Osteoblast (primary cell): Measurements from ENCODE around the gene NUDT6. TPM values are rescaled to one million over a fixed set of nuclear protein-coding genes. Genes with fewer than 3 reads are reported as not detected.
A peak's percentile ranks its signal among the peaks of the same experiment; 100 is the strongest.

ENCODE experiments used
- DNase-seq: peaks from one replicate; pipeline ENCODE4 v3.0.0; 2011; ENCODE audit warnings: low spot score, mixed read lengths; ENCODE audit not compliant: insufficient read length; ENCODE audit errors: missing footprints
- H2AFZ ChIP-seq: 2 replicates; pipeline ENCODE4 v1.6.0; 2011; ENCODE audit warnings: mild to moderate bottlenecking, low read length
- H3K27ac ChIP-seq: 2 replicates; pipeline ENCODE4 v1.5.1; 2011; ENCODE audit warnings: mild to moderate bottlenecking, low read depth, low read length, moderate library complexity
- H3K27me3 ChIP-seq: 2 replicates; pipeline ENCODE4 v1.6.0; 2012; ENCODE audit warnings: mild to moderate bottlenecking, control low read depth, inconsistent platforms, low read length, moderate library complexity; ENCODE audit not compliant: insufficient read depth
- H3K36me3 ChIP-seq: 2 replicates; pipeline ENCODE4 v1.5.1; 2011; ENCODE audit warnings: mild to moderate bottlenecking, low read length, control low read depth, moderate library complexity; ENCODE audit not compliant: insufficient read depth
- H3K4me1 ChIP-seq: 2 replicates; pipeline ENCODE4 v1.5.1; 2011; ENCODE audit warnings: mild to moderate bottlenecking, low read length, control low read depth, moderate library complexity; ENCODE audit not compliant: insufficient read depth
- H3K4me2 ChIP-seq: 2 replicates; pipeline ENCODE4 v1.6.0; 2011; ENCODE audit warnings: mild to moderate bottlenecking, low read length; ENCODE audit not compliant: insufficient read depth
- H3K4me3 ChIP-seq: fragments of 200-600 bp; sonication (generic); 3 replicates; pipeline ENCODE4 v1.5.1; 2012; ENCODE audit warnings: mild to moderate bottlenecking, low read length, inconsistent platforms; ENCODE audit not compliant: insufficient read depth
- H3K79me2 ChIP-seq: 2 replicates; pipeline ENCODE4 v1.6.0; 2012; ENCODE audit warnings: mild to moderate bottlenecking, low read length, control low read depth, inconsistent platforms; ENCODE audit not compliant: insufficient read depth
- H3K9me3 ChIP-seq: 2 replicates; pipeline ENCODE4 v1.5.1; 2011; ENCODE audit warnings: low read depth, low read length, control low read depth
- H4K20me1 ChIP-seq: 2 replicates; pipeline ENCODE4 v1.6.0; 2012; ENCODE audit warnings: mild to moderate bottlenecking, low read length, control low read depth; ENCODE audit not compliant: insufficient read depth
- CTCF ChIP-seq: IDR thresholded peaks from 2 replicates; pipeline ENCODE4 v1.5.1; 2011; ENCODE audit warnings: mild to moderate bottlenecking, low read depth, low read length, moderate library complexity; ENCODE audit errors: extremely low read depth
- total RNA-seq: library from RNA; depleted of rRNA; stranded (reverse); fragments of >200 nt; gene quantifications from 2 replicates; pipeline ENCODE4 v1.2.3, GENCODE V29; 2012

Gene NUDT6
- 6.2 and 7.4 TPM in 2 replicates for total RNA-seq

DNA sequence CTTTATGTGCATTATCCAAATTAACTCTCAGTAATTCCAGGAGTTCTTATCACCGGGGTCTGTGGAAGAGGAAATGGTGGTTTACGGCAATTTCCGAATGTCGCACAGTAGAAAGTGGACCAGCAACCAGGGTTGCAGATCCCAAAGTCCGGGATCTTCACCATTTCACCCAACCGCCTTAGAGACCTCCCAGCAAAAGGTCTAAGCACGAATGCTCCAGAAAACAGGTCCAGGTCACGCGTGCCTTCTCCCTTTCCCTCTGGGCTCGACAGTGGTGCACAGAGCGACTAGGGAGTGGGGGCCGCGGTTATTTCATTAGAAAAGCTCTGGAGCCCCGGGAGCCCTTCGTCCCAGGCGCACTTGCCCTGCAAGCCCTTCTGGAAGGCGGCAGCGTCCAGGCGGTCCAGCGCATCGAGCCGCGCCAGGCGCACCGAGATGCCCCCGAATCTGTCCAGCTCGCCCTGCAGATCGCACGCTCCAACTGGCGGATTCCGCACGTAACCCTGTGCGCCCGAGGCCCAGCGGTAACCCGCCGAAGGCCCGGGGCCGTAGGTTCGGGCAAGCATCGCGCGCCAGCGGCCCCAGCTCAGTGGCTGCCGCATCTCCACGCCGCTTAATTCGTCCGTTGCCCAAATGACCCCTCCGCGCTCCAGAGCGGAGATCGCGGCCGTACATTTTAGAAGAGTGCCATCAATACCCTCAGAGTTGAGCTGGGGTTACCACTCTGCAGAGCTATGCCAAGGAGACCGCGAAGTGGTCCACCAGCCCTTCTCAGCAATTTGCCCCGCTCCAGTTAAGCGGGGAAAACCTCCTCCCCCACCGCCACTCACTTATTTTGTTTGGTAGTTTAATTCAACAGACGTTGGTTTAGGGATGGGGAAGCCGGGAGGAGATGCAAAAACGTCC lies at the start of gene NUDT6:
NUDT6 (minus strand) TSS at position 627 of the 906 bp plus-strand sequence; CDS start at position 602, 25 bp downstream.
- DNase-seq = peak; percentile 66
- no peak for TF ChIP-seq CTCF
- H4K20me1 ChIP-seq = no peaks in the 10 kb centered on the region
- H3K79me2 ChIP-seq = peaks cover 66% of the 10 kb centered on the region
- peak within 1 kb of the TSS; percentile 84 for H2AFZ ChIP-seq
- H3K4me3 ChIP-seq = peak within 1 kb of the TSS; percentile 79
- H3K27me3 ChIP-seq = no peaks in the 10 kb centered on the region
- H3K4me2 ChIP-seq = peak within 1 kb of the TSS; percentile 85
- H3K9me3 ChIP-seq = no peaks in the 10 kb centered on the region
- H3K4me1 ChIP-seq = peaks cover 24% of the 10 kb centered on the region
- H3K36me3 ChIP-seq = no peaks in the 10 kb centered on the region
- H3K27ac ChIP-seq = peak within 1 kb of the TSS; percentile 76

- Histone ChIP-seq H3K4me1 (peaks cover 8% of the 10 kb centered on the region), H2AFZ (peak overlapping the region; percentile 5), H3K4me2 (peak overlapping the region; percentile 56), H4K20me1 (no peaks in the 10 kb centered on the region), H3K27me3 (no peaks in the 10 kb centered on the region), H3K36me3 (peaks cover 4% of the 10 kb centered on the region), H3K9me3 (no peaks in the 10 kb centered on the region), H3K79me2 (no peaks in the 10 kb centered on the region), H3K4me3 (no peak overlapping the region), H3K27ac (peak overlapping the region; percentile 25)
- TF ChIP-seq CTCF = no peak
- no peak for DNase-seq
Observed at GRCh38 chr4:122968227-122968812, 45.9 kb upstream of the NUDT6 start.

GRCh38 chr4:122967231-122967630 lies 44.8 kb upstream of the NUDT6 start:
- no peaks in the 10 kb centered on the region for H3K27me3 ChIP-seq
- DNase-seq = no peak
- H2AFZ ChIP-seq = no peak overlapping the region
- no peak overlapping the region for H3K4me3 ChIP-seq
- H3K9me3 ChIP-seq = no peaks in the 10 kb centered on the region
- H4K20me1 ChIP-seq = no peaks in the 10 kb centered on the region
- no peak overlapping the region for H3K4me2 ChIP-seq
- no peaks in the 10 kb centered on the region for H3K79me2 ChIP-seq
- H3K4me1 ChIP-seq = peaks cover 8% of the 10 kb centered on the region
- H3K36me3 ChIP-seq = peaks cover 4% of the 10 kb centered on the region
- no peak overlapping the region for H3K27ac ChIP-seq
- TF ChIP-seq CTCF = no peak

- no peaks in the 10 kb centered on the region for H3K79me2 ChIP-seq
- H3K4me2 ChIP-seq = no peak overlapping the region
- H3K27ac ChIP-seq = no peak overlapping the region
- H3K4me1 ChIP-seq = peaks cover 8% of the 10 kb centered on the region
- H3K36me3 ChIP-seq = peaks cover 4% of the 10 kb centered on the region
- no peak for TF ChIP-seq CTCF
- DNase-seq = no peak
- no peaks in the 10 kb centered on the region for H3K9me3 ChIP-seq
- H2AFZ ChIP-seq = no peak overlapping the region
- no peaks in the 10 kb centered on the region for H4K20me1 ChIP-seq
- H3K27me3 ChIP-seq = no peaks in the 10 kb centered on the region
- H3K4me3 ChIP-seq = no peak overlapping the region
Observed at GRCh38 chr4:122966201-122966600, 43.8 kb upstream of the NUDT6 start.
